ENCODE measurements around the gene SLC4A1.
A peak's percentile ranks its signal among the peaks of the same experiment; 100 is the strongest.

The SLC4A1 gene

GRCh38 chr17:44283344-44284023, 15.5 kb upstream of the SLC4A1 start:
- DNase-seq (ENCODE audit: low spot score) = peak; percentile 97

GRCh38 chr17:44282264-44282663, 14.3 kb upstream of the SLC4A1 start:
- peak; percentile 78 for DNase-seq (ENCODE audit: low spot score)

GRCh38 chr17:44281570-44281969, 13.6 kb upstream of the SLC4A1 start:
- peak; percentile 97 for DNase-seq (ENCODE audit: low spot score)

GRCh38 chr17:44280392-44280937, 12.5 kb upstream of the SLC4A1 start:
- DNase-seq (ENCODE audit: low spot score) = no peak

- peak; percentile 77 for DNase-seq (ENCODE audit: low spot score)
Observed at GRCh38 chr17:44279666-44280391, 11.9 kb upstream of the SLC4A1 start.

GRCh38 chr17:44279346-44279665, 11.4 kb upstream of the SLC4A1 start:
- no peak for DNase-seq (ENCODE audit: low spot score)

GRCh38 chr17:44277976-44278375, 10.0 kb upstream of the SLC4A1 start:
- DNase-seq (ENCODE audit: low spot score) = peak; percentile 50

- DNase-seq (ENCODE audit: low spot score) = no peak
Observed at GRCh38 chr17:44273607-44274006, 5.7 kb upstream of the SLC4A1 start.

GRCh38 chr17:44272954-44273353, 5.0 kb upstream of the SLC4A1 start:
- no peak for DNase-seq (ENCODE audit: low spot score)

- DNase-seq (ENCODE audit: low spot score) = no peak
Observed at GRCh38 chr17:44272321-44272951, 4.5 kb upstream of the SLC4A1 start.

GRCh38 chr17:44269535-44270240, 1.8 kb upstream of the SLC4A1 start:
- peak; percentile 79 for DNase-seq (ENCODE audit: low spot score)

GRCh38 chr17:44268709-44269534, 987 bp upstream of the SLC4A1 start:
- peak; percentile 71 for DNase-seq (ENCODE audit: low spot score)

- DNase-seq (ENCODE audit: low spot score) = no peak
Observed at GRCh38 chr17:44267165-44267455, 825 bp downstream of the SLC4A1 start.

- DNase-seq (ENCODE audit: low spot score) = peak; percentile 98
Observed at GRCh38 chr17:44266402-44267164, 1.4 kb downstream of the SLC4A1 start.

- no peak for DNase-seq (ENCODE audit: low spot score)
Observed at GRCh38 chr17:44263345-44263902, 4.5 kb downstream of the SLC4A1 start.

- no peak for DNase-seq (ENCODE audit: low spot score)
Observed at GRCh38 chr17:44262654-44263225, 5.2 kb downstream of the SLC4A1 start.

GRCh38 chr17:44260296-44260695, 7.6 kb downstream of the SLC4A1 start:
- no peak for DNase-seq (ENCODE audit: low spot score)

- DNase-seq (ENCODE audit: low spot score) = no peak
Observed at GRCh38 chr17:44258811-44259351, 9.1 kb downstream of the SLC4A1 start.

GRCh38 chr17:44257815-44258760, 9.8 kb downstream of the SLC4A1 start:
- DNase-seq (ENCODE audit: low spot score) = no peak

Data from hematopoietic multipotent progenitor cell treated with erythropoietin and hydrocortisone succinate and interleukin-3 and kit ligand, for 15 days (in vitro differentiated cells).